ENCODE results near the gene SV2B. TPM values are rescaled to one million over a fixed set of nuclear protein-coding genes. Genes with fewer than 3 reads are reported as not detected.

The SV2B gene
- total and polyA plus RNA-seq, 2 donors (not counting 1 experiment from before 2014, with no cell fraction given) = under 0.01 TPM; not detected in 1

DNA sequence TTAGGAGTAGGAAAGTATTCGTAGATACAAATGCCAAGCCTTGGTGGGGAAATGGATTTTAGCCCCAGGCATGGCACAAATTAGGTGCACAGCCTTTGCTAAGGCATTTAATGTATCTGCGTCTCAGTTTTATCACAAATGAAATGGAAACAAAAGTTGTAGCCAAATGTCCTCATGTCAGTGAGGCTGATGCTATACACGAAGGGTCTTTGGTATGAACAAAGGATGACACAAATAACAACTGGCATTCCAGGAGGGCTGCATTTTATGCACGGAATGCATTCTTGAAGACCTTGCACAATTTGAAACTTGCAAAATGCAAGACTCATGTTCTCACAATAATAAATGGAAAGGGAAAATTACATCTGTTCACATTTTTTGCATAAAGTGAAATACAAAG, 181.9 kb downstream of the SV2B start:
- Histone ChIP-seq H3K9me3 (ENCODE audit: control insufficient read depth, insufficient read depth, low read depth, low read length) (no peaks in the 10 kb centered on the region), H3K79me2 (ENCODE audit: control insufficient read depth, insufficient read depth, low read length) (no peaks in the 10 kb centered on the region), H3K27me3 (ENCODE audit: control insufficient read depth, insufficient read depth, low read length) (no peaks in the 10 kb centered on the region), H3K36me3 (ENCODE audit: control insufficient read depth, insufficient read depth, low read length) (no peaks in the 10 kb centered on the region), H3K27ac (ENCODE audit: insufficient read depth, low read length) (no peak overlapping the region), H3K4me2 (ENCODE audit: extremely low read depth, insufficient read depth, low read length) (no peak overlapping the region), H3K9ac (ENCODE audit: insufficient read depth, low read length) (no peak overlapping the region), H2AFZ (ENCODE audit: low read length) (no peak overlapping the region), H4K20me1 (ENCODE audit: control insufficient read depth, extremely low read depth, insufficient read depth, low read length) (no peaks in the 10 kb centered on the region), H3K4me3 (replicated peaks in 1 of 4; ENCODE audit: control extremely low read depth in 1 of 4, insufficient read depth in 1 of 4, low read depth in 3 of 4, low read length in 4 of 4) (no peak overlapping the region), H3K4me1 (ENCODE audit: control insufficient read depth, extremely low read depth, insufficient read depth, low read length) (no peaks in the 10 kb centered on the region)
- no peak for DNase-seq (ENCODE audit: low read depth in 2 of 2)
- no peak for TF ChIP-seq EZH2 (IDR thresholded peaks at IDR 0.05; ENCODE audit: low read length, missing control alignments)
- TF ChIP-seq, protein P1, sequence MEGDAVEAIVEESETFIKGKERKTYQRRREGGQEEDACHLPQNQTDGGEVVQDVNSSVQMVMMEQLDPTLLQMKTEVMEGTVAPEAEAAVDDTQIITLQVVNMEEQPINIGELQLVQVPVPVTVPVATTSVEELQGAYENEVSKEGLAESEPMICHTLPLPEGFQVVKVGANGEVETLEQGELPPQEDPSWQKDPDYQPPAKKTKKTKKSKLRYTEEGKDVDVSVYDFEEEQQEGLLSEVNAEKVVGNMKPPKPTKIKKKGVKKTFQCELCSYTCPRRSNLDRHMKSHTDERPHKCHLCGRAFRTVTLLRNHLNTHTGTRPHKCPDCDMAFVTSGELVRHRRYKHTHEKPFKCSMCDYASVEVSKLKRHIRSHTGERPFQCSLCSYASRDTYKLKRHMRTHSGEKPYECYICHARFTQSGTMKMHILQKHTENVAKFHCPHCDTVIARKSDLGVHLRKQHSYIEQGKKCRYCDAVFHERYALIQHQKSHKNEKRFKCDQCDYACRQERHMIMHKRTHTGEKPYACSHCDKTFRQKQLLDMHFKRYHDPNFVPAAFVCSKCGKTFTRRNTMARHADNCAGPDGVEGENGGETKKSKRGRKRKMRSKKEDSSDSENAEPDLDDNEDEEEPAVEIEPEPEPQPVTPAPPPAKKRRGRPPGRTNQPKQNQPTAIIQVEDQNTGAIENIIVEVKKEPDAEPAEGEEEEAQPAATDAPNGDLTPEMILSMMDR (conservative IDR thresholded peaks at IDR 0.05 in 1 of 2, IDR thresholded peaks at IDR 0.05 in 1 of 2; ENCODE audit: low read depth in 1 of 2, low read length in 2 of 2) = no peak

DNA sequence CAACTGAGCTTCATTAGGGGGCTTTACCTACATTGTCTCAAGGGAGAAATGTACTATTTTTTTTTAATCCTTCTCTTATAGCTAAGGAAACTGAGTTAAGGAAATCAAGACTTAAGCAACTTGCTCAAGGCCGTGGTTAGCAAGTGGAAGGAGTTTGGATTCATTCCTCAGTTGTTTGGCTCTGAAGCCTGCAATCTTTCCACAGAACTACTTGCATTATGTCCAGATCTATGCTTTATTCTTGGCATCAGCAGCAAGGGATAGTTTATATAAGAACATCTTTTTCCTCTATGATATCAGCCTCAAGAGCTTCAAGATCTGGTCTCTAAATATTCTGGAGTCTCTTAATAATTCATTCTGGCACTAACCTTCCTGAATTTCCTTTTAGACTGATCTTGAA, 182.4 kb downstream of the SV2B start:
- H3K4me3 ChIP-seq (replicated peaks in 1 of 4; ENCODE audit: control extremely low read depth in 1 of 4, insufficient read depth in 1 of 4, low read depth in 3 of 4, low read length in 4 of 4) = no peak overlapping the region
- no peak overlapping the region for H3K27ac ChIP-seq (ENCODE audit: insufficient read depth, low read length)
- no peak overlapping the region for H2AFZ ChIP-seq (ENCODE audit: low read length)
- no peaks in the 10 kb centered on the region for H3K36me3 ChIP-seq (ENCODE audit: control insufficient read depth, insufficient read depth, low read length)
- no peak for DNase-seq (ENCODE audit: low read depth in 2 of 2)
- no peaks in the 10 kb centered on the region for H3K9me3 ChIP-seq (ENCODE audit: control insufficient read depth, insufficient read depth, low read depth, low read length)
- H4K20me1 ChIP-seq (ENCODE audit: control insufficient read depth, extremely low read depth, insufficient read depth, low read length) = no peaks in the 10 kb centered on the region
- TF ChIP-seq, protein P1 (conservative IDR thresholded peaks at IDR 0.05 in 1 of 2, IDR thresholded peaks at IDR 0.05 in 1 of 2; ENCODE audit: low read depth in 1 of 2, low read length in 2 of 2) = no peak
- TF ChIP-seq EZH2 (IDR thresholded peaks at IDR 0.05; ENCODE audit: low read length, missing control alignments) = no peak
- no peaks in the 10 kb centered on the region for H3K27me3 ChIP-seq (ENCODE audit: control insufficient read depth, insufficient read depth, low read length)
- H3K4me2 ChIP-seq (ENCODE audit: extremely low read depth, insufficient read depth, low read length) = no peak overlapping the region
- no peaks in the 10 kb centered on the region for H3K4me1 ChIP-seq (ENCODE audit: control insufficient read depth, extremely low read depth, insufficient read depth, low read length)
- no peak overlapping the region for H3K9ac ChIP-seq (ENCODE audit: insufficient read depth, low read length)
- no peaks in the 10 kb centered on the region for H3K79me2 ChIP-seq (ENCODE audit: control insufficient read depth, insufficient read depth, low read length)

DNA sequence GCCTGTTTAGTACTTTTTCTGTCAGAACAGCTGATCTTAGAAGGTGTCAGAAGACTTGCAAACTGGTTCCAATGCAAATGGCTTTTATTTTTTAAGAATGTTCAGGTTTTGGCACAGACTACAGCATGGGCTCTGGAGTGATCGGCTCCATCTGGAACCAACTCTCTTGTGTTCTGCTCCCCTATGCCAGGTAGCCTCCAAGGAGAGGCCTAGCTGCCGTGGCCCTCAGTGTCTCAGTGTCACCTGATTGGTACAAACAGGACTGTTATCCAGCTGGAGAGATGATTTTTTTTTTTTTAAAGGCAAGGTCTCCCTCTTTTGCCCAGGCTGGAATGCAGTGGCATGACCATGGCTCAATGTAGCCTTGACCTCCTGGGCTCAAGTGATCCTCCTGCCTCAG, 183.1 kb downstream of the SV2B start:
- H3K9ac ChIP-seq (ENCODE audit: insufficient read depth, low read length) = no peak overlapping the region
- H3K36me3 ChIP-seq (ENCODE audit: control insufficient read depth, insufficient read depth, low read length) = no peaks in the 10 kb centered on the region
- no peak for DNase-seq (ENCODE audit: low read depth in 2 of 2)
- TF ChIP-seq, protein P1 (conservative IDR thresholded peaks at IDR 0.05 in 1 of 2, IDR thresholded peaks at IDR 0.05 in 1 of 2; ENCODE audit: low read depth in 1 of 2, low read length in 2 of 2) = no peak
- TF ChIP-seq EZH2 (IDR thresholded peaks at IDR 0.05; ENCODE audit: low read length, missing control alignments) = no peak
- H3K4me1 ChIP-seq (ENCODE audit: control insufficient read depth, extremely low read depth, insufficient read depth, low read length) = no peaks in the 10 kb centered on the region
- H3K27ac ChIP-seq (ENCODE audit: insufficient read depth, low read length) = no peak overlapping the region
- H3K27me3 ChIP-seq (ENCODE audit: control insufficient read depth, insufficient read depth, low read length) = no peaks in the 10 kb centered on the region
- no peak overlapping the region for H3K4me3 ChIP-seq (replicated peaks in 1 of 4; ENCODE audit: control extremely low read depth in 1 of 4, insufficient read depth in 1 of 4, low read depth in 3 of 4, low read length in 4 of 4)
- no peaks in the 10 kb centered on the region for H3K9me3 ChIP-seq (ENCODE audit: control insufficient read depth, insufficient read depth, low read depth, low read length)
- no peak overlapping the region for H2AFZ ChIP-seq (ENCODE audit: low read length)
- H3K4me2 ChIP-seq (ENCODE audit: extremely low read depth, insufficient read depth, low read length) = no peak overlapping the region
- H3K79me2 ChIP-seq (ENCODE audit: control insufficient read depth, insufficient read depth, low read length) = no peaks in the 10 kb centered on the region
- no peaks in the 10 kb centered on the region for H4K20me1 ChIP-seq (ENCODE audit: control insufficient read depth, extremely low read depth, insufficient read depth, low read length)
